GM10266 (cell line): ENCODE measurements around the gene RTN4R.
"Not testable (repeated sequence)": the region's sequence is repeated elsewhere in the genome, so short reads cannot be mapped to it uniquely, and the experiment has no call there.

Experiments used
- DNase-seq: peaks from one replicate; pipeline ENCODE4 v3.0.0; 2012; ENCODE audit errors: extremely low spot score
- TF ChIP-seq, protein P1 (sequence below): IDR thresholded peaks from 2 replicates; pipeline ENCODE4 v1.5.1; 2012; ENCODE audit warnings: mild to moderate bottlenecking, low read depth; ENCODE audit not compliant: control insufficient read depth, insufficient read depth; ENCODE audit errors: missing control alignments

RTN4R gene

DNA sequence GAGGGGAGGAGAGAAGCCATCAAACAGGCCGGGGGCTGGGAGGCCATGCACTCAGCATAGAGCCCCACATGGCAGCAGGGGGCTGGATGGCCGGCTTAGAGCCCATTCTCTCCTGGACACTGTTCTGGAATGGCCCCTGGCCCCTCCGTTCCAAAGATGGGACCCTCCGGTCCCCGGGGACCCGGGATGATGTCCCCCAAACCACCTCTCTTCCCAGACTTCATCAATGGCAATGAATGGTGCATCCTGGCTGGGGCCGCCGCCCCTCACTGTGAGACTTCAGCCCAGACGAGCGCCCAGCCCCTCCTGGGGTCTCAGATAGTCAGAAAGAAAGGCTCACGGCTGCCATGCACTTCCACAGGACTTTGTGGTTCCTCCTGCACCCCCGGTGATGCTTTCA, 13.8 kb upstream of the RTN4R start:
- DNase-seq: no peak
- TF ChIP-seq, protein P1, sequence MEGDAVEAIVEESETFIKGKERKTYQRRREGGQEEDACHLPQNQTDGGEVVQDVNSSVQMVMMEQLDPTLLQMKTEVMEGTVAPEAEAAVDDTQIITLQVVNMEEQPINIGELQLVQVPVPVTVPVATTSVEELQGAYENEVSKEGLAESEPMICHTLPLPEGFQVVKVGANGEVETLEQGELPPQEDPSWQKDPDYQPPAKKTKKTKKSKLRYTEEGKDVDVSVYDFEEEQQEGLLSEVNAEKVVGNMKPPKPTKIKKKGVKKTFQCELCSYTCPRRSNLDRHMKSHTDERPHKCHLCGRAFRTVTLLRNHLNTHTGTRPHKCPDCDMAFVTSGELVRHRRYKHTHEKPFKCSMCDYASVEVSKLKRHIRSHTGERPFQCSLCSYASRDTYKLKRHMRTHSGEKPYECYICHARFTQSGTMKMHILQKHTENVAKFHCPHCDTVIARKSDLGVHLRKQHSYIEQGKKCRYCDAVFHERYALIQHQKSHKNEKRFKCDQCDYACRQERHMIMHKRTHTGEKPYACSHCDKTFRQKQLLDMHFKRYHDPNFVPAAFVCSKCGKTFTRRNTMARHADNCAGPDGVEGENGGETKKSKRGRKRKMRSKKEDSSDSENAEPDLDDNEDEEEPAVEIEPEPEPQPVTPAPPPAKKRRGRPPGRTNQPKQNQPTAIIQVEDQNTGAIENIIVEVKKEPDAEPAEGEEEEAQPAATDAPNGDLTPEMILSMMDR: no peak

DNA sequence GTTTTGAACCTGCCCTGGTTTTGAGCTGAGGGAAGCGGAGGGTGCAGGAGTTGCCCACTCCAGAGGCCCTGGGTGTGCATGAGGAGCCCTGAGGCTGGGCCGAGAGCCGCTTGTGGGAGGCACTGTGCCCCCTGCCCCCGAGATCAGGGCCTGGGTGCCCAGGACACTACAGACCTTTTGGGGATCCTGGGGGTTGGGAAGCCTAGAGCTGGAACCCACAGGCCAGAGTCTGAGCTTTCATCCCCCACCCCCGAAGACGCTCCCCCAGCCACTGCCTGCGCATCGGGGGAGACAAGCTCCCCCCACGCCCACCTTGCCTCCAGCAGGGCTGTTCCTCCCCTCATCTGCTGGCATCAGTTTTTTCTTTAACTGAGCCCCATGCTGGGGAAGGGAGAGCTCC, 13.4 kb upstream of the RTN4R start:
- DNase-seq: not testable (repeated sequence)

DNA sequence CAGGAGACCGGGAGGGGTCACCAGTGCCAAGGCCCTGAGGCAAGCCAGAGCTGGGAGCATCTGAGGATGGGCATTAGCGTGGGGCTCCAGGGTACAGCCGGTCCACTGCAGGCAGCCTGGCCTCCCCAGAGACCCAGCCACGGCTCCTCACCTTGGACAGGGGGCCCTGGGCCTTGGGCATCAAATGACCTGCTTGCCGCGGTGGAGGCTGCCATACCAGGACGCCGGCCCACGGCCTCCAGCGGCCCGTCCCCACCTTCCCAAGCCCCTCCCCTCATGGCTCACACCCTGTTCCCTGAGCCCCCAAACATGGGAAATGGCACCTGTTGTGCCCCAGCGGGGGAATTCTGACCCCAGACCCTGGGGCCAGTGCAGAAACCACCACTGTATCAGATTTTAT, 12.7 kb upstream of the RTN4R start:
- DNase-seq: no peak
- TF ChIP-seq, protein P1: no peak

DNA sequence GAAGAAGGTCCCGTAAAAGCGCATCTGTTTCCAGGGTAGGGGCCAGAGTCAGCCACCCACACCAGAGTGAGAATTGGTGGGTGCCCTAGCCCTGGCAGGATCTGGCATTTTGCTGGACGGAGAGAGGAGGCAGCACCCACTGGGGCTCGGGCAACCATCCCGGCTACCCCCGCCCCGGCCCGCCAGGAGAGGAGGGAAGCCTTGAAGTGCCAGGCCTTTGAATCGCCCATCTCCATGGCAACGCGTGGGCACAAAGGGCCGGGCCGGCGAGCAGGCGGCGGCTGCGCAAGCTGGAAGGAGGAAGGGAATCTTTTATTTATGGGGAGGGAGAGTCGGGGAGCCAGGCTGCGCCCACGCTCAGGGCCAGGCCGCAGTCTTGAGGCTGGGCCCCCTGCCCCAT, 12.0 kb upstream of the RTN4R start:
- DNase-seq: not testable (repeated sequence)

DNA sequence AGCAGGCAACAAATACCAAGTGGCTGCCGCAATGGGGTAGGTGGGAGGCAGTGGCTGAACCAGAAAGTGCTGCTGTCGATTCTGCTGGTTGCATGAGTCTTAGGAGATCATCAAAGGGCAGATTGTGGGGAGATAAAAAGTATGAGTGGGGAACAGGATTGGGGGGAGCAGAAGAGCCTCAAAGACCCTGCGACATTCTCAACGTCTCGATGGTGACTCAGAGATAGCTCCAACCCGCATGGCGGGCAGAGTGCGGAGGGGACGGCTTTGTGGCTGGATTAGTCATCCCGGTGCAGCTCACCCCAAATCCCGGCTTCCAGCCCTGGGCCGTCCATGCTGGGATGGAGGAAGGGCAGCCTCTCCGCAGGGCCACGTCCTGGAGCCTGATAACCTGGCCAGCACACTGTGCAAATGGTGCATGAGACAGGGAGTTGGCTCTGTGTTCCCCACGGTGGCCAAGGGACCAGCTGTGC, 11.6 kb upstream of the RTN4R start:
- TF ChIP-seq, protein P1: no peak

DNA sequence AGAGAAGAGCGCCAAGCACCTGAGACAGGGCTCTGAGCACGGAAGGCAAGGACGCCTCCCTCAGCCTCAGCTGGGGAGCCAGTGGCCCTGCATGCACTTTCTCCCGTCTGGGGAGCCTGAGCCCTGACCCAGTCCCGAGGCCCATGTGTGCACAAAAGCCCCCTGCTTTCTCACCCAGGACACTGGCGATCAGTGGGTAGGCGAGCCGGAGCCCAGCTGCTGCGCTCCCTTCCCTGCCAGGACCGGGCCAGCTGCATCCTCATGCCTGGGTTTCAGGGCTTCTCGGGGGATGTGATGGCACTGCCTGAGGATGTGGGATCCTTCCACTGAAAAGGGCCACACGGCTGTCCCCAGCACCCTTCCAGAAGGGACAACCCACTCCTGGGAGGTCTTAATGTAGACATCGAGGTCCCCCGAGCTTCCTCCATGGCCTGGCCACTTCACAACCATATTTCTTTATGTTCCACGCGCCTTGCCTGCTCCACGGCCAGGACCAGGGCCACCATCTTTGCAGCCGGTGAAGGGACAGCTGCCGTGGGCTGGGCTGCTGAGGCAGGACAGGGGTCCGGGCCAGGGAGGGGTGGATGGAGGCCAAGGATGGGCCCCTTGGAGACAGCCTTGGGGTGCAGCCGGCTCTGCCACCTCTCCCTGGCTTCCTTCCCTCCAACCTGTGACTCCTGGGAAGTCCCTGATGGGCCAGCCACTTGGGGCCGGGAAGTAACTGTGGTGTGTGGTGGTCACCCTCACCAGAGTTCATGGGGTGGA, 10.8 kb upstream of the RTN4R start:
- not testable (repeated sequence) for DNase-seq

More for the DNA sequence above, 11.6 kb upstream of the RTN4R start:
- DNase-seq: no peak

DNA sequence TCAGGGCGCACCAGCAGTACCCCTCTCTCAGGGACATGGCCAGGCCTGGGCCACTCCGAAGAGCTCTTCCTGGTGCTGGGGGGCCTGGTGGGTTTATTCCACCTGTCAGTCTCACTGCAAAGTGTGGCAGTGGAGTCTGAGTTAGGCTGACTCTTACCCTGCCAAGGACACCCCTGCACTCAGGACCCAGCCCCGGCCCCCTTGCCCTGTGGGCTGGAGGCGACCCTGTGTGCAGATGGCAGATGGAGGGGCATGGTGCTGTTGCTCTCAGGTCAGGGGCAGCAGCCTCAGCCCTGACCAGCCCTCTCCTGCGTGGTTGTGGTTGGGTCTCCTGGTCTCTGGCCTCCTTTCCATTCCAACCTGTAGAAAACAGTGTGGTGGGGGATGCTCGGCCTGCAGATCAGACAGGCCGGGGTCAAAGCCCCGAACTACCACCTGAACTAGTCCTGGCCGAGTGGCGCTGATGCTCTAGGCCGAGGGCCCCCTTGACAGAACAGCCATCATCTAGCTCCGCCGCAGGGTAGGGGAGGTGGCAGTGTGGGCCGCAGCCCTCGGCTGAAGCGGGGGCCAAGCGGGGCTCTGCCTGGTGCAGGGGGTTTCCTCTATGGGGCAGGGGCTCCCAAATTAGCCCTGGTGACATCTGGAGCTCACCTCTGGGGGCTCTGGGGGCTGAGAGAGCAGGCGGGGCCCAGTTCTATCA, 10.0 kb upstream of the RTN4R start:
- DNase-seq: not testable (repeated sequence)

DNA sequence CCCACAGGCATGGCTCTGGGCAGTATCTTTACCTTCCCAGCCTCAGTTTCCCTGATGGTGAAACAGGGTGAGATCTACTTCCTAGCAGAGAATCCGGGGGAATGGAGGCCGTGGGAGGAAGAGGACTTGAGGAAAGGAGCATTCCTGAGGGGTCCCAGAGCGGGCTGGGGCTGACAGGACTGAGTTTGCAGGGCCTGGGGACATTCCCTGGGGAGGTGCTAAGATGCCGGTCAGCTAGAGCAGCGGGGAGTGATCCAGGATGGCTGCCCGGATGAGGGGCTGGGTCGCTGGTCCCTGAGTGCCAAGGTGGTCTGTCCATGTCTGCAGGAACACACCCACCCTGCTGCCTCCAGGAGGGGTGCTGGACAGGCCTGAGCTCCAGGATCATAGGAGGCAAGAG, 8.3 kb upstream of the RTN4R start:
- TF ChIP-seq, protein P1: no peak
- no peak for DNase-seq

DNA sequence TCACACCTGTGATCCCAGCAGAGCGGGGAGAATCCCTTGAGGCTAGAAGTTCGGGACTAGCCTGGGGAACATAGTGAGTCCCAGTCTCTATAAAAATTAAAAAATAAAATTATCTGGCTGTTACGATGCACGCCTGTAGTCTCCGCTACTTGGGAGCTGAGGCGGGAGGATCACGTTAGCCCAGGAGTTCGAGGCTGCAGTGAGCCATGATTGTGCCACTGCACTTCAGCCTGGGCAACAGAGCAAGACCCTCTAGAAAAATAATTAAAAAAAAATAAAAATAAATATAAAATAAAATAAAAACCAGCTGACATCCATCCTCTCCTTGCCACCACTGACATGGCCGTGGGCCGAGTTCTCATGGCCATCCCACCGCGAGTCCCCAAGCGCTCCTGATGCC, 7.7 kb upstream of the RTN4R start:
- TF ChIP-seq, protein P1: no peak
- DNase-seq: no peak

DNA sequence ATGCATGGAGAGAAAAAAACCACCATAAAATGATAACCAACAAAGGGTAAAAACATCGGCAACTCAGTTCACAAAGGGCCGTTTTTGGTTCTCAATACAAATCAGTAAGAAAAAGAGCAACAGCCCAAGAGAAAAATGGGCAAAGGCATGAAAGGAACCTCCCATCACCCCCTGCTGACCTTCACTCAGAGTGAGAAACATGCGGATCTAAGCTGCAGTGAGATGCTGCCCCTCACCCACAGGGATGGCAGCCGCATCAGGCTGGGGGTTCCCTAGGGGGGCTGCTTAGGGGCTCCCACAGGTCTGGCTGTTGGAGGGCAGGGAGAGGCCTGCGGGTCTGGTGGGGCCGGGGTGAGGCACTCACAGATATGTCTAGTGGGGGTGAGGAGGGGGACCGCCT, 7.2 kb upstream of the RTN4R start:
- DNase-seq: not testable (repeated sequence)

DNA sequence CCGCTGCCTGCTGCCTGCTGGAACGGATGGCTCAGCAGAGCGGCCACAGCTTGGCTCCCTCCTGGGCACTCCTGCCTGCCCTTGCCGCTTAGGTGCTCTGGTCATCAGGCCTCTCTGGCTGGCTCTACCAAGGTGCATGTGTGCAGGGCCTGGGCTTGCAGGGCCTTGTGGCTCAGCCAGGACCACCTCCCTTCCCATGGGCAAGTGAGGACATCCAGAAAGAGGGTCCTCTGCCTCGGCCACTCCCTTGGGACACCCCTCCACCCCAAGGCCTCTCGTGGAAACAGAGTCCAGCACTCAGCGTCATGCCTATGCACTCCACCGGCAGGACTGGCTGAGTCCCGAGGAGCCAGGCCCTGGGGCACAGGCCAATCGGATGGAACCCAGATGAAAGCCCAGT, 6.3 kb upstream of the RTN4R start:
- DNase-seq: not testable (repeated sequence)
